HL-60 (cell line): ENCODE data around the gene COLQ.

Experiments used
- DNase-seq, 2 experiments: peaks; one replicate each; pipeline ENCODE4 v3.0.0-alpha.2; 2010 to 2020; ENCODE audit warnings: low read depth in 1 of 2, low spot score in 1 of 2
- H3K27ac ChIP-seq: fragments of 250-450 bp; sonication (Bioruptor Pico); replicated peaks from 2 replicates; pipeline ENCODE4 v1.5.1; 2020; ENCODE audit warnings: mild to moderate bottlenecking, moderate library complexity
- H3K27me3 ChIP-seq: fragments of 250-450 bp; sonication (Bioruptor Pico); 2 replicates; pipeline ENCODE4 v1.5.1; 2021; ENCODE audit warnings: mild to moderate bottlenecking, moderate library complexity; ENCODE audit not compliant: insufficient read depth, poor library complexity, severe bottlenecking
- H3K4me3 ChIP-seq: replicated peaks from 2 replicates; pipeline ENCODE4 v1.5.1; 2011; ENCODE audit warnings: mild to moderate bottlenecking, control low read depth, low read length; ENCODE audit not compliant: insufficient read depth
- CTCF ChIP-seq: IDR thresholded peaks from one replicate; pipeline ENCODE4 v1.5.1; 2011; ENCODE audit warnings: low read length, control low read depth, inconsistent platforms; ENCODE audit not compliant: insufficient read depth
- GABPA ChIP-seq: IDR thresholded peaks from 2 replicates; pipeline ENCODE4 v1.6.1; 2012; ENCODE audit warnings: low read depth
- POLR2AphosphoS5 ChIP-seq: IDR thresholded peaks from 2 replicates; pipeline ENCODE4 v1.6.1; 2012; ENCODE audit warnings: low read depth
- REST ChIP-seq: IDR thresholded peaks from 2 replicates; pipeline ENCODE4 v1.6.1; 2012; ENCODE audit warnings: low read depth; ENCODE audit not compliant: insufficient replicate concordance
- SPI1 ChIP-seq: IDR thresholded peaks from 2 replicates; pipeline ENCODE4 v1.6.1; 2012; ENCODE audit warnings: low read depth, mild to moderate bottlenecking, borderline replicate concordance

The COLQ gene

GRCh38 chr3:15501126-15501525 lies 20.4 kb downstream of the COLQ start:
- TF ChIP-seq SPI1 (no peak), POLR2AphosphoS5 (no peak), GABPA (no peak), CTCF (no peak), REST (no peak)
- DNase-seq: no peak
- no peak overlapping the region for H3K27ac ChIP-seq
- H3K27me3 ChIP-seq: no peaks in the 10 kb centered on the region
- H3K4me3 ChIP-seq: no peak overlapping the region

- Histone ChIP-seq H3K4me3 (no peak overlapping the region), H3K27me3 (no peaks in the 10 kb centered on the region), H3K27ac (no peak overlapping the region)
- TF ChIP-seq SPI1 (no peak), POLR2AphosphoS5 (no peak), REST (no peak)
- no peak for DNase-seq
Observed at GRCh38 chr3:15500107-15500724, 21.3 kb downstream of the COLQ start.

- H3K4me3 ChIP-seq: no peak overlapping the region
- DNase-seq: no peak
- H3K27ac ChIP-seq: no peak overlapping the region
- TF ChIP-seq POLR2AphosphoS5 (no peak), REST (no peak), GABPA (no peak), CTCF (no peak), SPI1 (no peak)
- no peaks in the 10 kb centered on the region for H3K27me3 ChIP-seq
Observed at GRCh38 chr3:15499536-15499935, 22.0 kb downstream of the COLQ start.
